GM11168 (cell line): Measurements from ENCODE around the gene SAMD15.

ENCODE experiments used
- in situ Hi-C: fragments of 300-500 bp; cut with MboI; formaldehyde crosslinking; loops from one replicate; pipeline ENCODE4 v1.12.0; 2022; ENCODE audit warnings: low sequenced_read_pairs; ENCODE audit not compliant: unreplicated experiment

Gene SAMD15

GRCh38 chr14:77376771-77377501 is at the start of gene SAMD15, which contains the start of gene TMED8:
Gene SAMD15, plus strand, starts transcription at chr14:77377379. Its CDS starts 40 bp downstream, at chr14:77377419.
Gene TMED8, minus strand, starts transcription at chr14:77377094. Its CDS starts 41 bp downstream, at chr14:77377053.
- in situ Hi-C loops: no loop called here

DNA sequence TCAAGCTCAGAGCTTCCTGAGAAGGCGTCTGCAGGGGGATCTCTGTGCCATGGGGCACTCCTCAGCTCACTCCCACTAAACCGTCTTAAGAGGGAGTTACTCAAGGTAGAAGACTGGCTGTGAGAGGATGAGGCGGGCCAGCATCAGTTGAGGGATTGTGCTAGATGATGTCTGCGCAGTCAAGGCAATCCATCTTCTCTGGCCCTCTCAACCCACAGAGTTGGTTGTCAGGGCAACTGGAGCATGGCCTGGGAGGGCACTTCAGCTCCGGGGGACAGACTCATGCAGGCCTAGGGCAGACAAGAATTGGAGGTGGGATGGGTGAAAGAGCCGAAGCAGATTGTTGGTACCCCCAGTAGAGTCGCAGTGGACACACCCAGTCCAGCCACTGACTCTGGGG is 47.3 kb upstream of the SAMD15 start:
- in situ Hi-C loops: no loop called here

- in situ Hi-C loops: loop anchor here (5.0 kb wide), 1 partner anchor 37 kb away; no protein-coding TSS in a partner anchor
Observed at GRCh38 chr14:77335576-77335975, 41.6 kb upstream of the SAMD15 start.

GRCh38 chr14:77337255-77337654 is 39.9 kb upstream of the SAMD15 start:
- in situ Hi-C loops: loop anchor here (5.0 kb wide), 1 partner anchor 35 kb away; no protein-coding TSS in a partner anchor

DNA sequence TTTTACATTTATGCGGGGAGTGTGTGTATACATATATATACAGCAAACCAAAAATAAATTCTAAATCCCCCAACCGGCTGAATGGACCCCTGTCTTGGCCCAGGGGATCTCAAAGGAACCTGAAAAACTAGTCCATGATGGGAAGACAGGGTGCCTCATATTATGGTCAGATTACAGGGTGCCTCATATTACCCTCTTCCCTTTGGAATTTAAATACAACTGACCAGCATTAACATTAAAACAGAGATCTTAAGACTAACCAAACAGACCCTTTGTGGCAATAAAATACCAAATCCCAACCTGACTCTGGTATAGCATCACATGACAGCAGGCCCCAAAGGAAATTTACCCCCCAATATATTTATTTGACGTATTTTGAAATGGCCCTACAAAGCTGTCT is 39.3 kb upstream of the SAMD15 start:
- in situ Hi-C loops: loop anchor here (5.0 kb wide), 1 partner anchor 34 kb away; no protein-coding TSS in a partner anchor

DNA sequence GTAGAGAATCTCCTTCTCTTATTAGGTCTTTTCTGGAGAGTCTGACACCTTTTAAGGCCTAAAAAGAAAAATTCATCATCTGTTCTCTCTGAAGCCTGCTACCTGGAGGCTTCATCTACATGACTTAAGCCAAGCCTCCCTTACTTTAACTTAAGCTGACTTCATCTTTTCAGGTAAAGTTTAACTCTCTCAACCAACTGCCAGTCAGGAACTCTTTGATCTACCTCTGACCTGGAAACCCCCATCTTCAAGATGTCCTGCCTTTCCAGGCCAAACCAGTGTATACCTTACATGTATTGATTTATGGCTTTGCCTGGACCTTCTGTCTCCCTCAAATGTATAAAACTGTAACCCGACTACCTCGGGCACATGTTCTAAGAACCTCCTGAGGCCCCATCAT is 38.9 kb upstream of the SAMD15 start:
- in situ Hi-C loops: loop anchor here (5.0 kb wide), 1 partner anchor 34 kb away; no protein-coding TSS in a partner anchor

DNA sequence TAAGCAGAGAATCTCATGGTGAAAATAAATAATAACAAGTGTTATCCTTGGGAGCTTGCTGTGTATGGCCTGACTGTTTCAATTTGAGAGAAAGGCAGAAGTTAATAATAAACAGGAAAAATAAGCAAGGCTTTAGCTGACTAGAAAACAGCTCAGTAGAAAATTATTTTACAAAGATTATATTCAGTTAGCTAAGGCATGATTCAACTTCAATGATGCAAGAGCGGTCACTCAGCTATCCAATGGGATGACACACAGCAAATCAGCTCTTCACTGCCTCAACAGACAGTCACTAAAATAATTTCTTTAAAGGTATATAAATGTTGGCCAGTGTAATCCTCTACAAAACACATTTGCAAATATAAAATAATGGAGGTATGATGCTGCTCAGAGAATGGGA is 37.8 kb upstream of the SAMD15 start:
- in situ Hi-C loops: loop anchor here (5.0 kb wide), 1 partner anchor 33 kb away; no protein-coding TSS in a partner anchor

GRCh38 chr14:77340389-77340788 is 36.8 kb upstream of the SAMD15 start:
- in situ Hi-C loops: no loop called here

DNA sequence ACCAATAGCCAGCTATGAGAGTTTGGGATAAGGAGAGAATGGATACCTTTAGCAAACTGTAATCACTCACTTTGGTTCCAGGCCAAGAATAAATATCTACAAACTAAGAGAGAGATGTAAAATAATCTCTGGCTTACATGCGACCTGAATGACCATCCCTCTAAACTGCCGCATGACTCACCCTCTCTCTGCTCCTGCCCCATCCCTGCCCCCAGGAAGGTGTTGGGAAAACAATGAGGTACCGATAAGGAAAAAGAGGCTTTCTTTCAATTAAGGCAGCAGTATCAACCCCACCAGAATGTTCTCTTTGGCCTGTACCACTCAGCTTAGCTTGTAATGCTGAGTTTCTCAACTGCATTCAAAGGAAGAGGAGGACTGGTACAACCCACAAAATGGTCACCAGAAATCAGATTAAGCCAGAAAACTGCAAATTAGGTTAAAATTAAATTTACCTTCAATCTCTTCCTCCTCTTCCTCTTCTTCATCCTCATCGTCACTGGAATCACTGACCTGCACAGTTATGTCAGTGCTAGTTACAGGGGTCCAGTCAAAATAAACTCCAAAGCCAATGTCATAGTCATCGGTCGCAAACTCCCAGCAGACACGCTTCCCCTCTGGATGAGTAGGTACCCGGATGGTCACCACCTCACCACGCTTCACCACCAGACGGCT is 34.3 kb upstream of the SAMD15 start:
- in situ Hi-C loops: no loop called here

DNA sequence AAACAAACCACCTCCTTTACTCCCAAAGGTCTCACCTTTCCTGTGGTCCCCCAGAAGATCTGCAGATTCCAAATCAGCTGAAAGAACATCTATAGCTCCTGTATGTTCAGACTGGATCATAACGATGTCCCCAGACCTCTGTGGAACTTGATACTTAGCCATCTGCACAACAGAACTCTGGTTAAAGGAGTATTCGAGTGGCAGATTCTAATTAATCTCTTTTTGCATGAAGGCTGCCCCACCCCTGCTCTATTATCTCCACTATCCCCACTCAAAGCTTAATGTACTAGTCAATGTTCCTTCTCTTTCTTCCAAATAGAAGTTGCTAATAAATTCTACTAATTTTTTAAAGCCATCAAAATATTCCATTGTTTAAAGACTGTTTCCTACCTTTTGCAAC is 33.5 kb upstream of the SAMD15 start:
- in situ Hi-C loops: no loop called here

DNA sequence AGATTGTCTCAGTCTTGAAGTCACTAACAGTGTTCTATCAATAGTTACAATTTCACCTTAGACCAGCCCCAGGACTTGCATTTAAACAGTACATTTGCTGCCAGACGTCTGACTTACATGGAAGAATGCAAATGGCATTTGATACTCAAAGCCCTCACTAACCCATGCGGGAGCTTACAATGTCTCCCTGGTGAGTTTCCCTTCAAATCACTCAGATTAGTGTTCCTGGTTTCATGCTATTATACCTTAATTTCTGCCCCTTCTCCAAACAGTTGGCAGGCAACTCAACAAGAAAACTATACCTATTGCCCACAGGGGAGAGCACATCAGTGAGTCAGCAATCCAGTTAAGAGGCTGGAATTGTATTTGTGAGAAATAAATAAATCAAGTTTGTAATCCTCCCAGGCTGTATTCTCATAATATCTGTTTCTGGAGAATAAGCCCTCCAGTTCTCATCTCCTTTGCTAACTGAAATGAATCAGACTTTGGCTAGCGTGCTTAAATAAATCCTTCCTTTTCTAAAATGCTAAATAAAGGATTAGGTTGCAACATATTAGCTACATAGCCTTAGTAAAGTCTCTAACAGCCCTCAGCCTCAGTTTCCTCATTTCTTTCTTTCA is 32.7 kb upstream of the SAMD15 start:
- in situ Hi-C loops: no loop called here

DNA sequence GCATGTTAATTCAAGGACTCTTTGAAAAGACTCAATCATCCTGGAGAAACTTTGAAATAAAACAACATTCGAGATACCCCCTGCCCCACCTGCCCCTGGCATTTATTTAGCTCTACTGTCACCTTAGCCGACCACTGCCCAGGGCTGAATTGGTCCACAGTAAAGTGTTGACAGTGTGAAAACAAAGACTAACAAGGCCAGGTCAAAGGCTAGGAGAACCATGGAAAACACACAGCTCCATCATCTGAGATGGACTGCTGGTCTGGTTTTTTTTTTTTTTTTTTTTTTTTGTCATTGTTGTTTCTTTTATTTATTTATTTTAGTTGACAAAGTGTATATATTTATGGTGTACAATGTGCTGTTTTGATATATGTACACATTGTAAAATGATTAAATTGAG is 30.7 kb upstream of the SAMD15 start:
- in situ Hi-C loops: no loop called here

- in situ Hi-C loops: no loop called here
Observed at GRCh38 chr14:77347751-77348150, 29.4 kb upstream of the SAMD15 start.

- in situ Hi-C loops: no loop called here
Observed at GRCh38 chr14:77353469-77354141, 23.6 kb upstream of the SAMD15 start.

DNA sequence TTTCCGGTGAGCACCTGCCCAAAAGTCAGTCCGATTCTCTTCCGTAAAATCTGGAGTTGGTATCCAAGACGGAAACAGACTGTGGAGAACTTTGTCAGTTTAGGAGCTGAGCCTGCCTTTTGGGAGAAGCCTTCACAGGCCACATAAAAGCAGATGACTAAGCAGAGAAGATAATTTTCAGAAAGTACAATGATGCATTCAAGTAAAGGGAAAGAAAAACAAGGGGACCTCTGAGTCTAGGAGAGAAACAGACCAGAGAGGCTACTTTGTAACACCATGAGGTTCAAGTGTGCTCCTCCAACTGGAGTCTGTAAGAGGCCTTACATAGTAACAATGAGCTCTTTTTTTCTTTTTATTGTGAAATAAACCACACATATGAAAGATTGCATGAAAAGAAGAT is 21.4 kb upstream of the SAMD15 start:
- in situ Hi-C loops: no loop called here

GRCh38 chr14:77356899-77357298 is 20.3 kb upstream of the SAMD15 start:
- in situ Hi-C loops: no loop called here

DNA sequence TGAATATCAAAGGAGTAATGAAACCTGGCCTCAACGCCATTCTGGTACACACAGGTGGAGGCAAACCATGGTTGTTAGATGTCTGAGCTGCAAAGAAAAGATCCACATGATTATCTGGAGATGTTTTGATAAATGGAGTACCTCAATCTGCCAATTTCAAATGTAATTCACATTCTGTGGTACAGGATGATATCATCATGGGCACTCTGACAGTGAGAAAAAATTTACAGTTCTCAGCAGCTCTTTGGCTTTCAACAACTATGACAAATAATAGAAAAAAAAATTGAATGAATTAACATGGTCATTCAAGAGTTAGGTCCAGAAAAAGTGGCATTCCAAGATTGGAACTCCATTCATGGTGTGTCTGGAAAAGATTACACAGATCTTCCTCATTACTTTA is 17.6 kb upstream of the SAMD15 start:
- in situ Hi-C loops: no loop called here

DNA sequence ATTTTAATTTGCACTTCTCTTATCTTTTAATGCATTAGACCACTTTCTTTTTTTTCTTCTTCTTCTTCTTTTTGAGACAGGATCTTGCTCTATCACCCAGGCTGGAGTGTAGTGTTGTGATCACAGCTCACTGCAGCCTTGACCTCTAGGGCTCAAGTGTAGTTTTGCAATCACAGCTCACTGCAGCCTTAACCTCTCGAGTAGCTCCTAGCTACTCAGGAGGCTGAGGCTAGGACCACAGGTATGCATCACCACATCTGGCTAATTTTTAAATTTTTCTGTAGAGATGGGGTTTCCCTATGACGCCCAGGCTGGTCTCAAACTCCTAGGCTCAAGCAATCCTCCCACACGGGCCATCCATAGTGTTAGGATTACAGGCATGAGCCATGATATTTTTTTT is 13.0 kb upstream of the SAMD15 start:
- in situ Hi-C loops: no loop called here

DNA sequence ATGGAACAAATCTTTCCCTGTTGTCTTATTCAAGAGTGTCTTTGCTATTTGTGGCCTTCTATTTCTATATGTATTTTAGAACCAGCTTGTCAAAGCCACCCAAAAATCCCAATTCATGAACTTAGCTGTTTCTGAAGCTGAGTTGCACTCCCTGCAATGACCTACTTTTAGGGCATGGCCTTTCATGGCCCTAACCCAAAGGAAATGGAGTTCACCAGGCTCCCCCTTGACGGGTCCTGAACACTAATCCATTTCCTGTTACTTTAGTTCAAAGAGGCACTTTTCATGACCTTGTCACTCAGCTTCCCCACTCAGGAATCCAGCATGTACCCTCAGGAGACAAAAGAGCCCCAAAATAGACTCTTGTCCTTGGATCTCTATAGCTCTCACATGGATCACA is 7.9 kb upstream of the SAMD15 start:
- in situ Hi-C loops: no loop called here

GRCh38 chr14:77372304-77372841 is 4.8 kb upstream of the SAMD15 start:
- in situ Hi-C loops: loop anchor here (5.0 kb wide), 1 partner anchor 35 kb away; no protein-coding TSS in a partner anchor
